ENCODE measurements around the gene PARVB. TPM values are rescaled to one million over a fixed set of nuclear protein-coding genes. Genes with fewer than 3 reads are reported as not detected.

The PARVB gene
- total RNA-seq, 4 donors from 2014 or later = 32.1 to 61.9 (median 41.9) TPM

DNA sequence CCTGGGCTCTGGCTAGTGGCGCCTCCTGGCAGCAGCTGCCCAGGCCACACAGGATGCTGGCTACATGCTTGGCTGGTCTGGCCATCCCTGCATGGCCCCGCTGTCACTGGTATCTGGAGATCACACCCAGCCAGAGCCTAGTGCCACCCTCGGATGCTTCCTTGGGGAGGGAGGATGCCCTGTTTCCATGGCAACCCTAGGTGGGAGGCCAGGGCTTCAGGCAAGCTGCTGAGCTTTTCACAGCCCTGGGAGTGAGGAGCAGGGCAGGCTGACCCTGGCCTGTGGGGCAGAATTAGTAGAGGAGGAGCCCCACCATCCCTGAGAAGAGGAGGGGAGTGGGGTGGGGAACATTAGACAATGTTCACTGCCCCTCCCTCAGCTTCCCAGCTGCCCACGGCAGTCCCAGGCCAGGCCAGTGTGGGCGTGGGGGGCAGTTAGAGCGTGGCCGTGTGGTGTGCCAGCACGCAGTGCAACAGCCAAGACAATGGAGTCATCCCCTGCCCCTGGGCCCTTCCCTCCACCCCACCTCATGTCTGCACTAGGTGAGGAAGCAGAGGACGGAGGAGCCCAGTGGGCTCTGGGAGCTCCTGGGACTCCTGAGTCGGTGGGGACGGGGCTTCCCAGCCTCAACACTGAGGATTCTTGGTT lies 50.4 kb downstream of the PARVB start:
- Histone ChIP-seq H3K4me1 (no peaks in the 10 kb centered on the region), H3K27me3 (no peaks in the 10 kb centered on the region), H3K27ac (no peak overlapping the region), H3K4me3 (no peak overlapping the region), H3K36me3 (peaks cover 0 to 2% of the 10 kb centered on the region in 2 donors), H3K9me3 (no peaks in the 10 kb centered on the region)
- no peak for ATAC-seq
- WGBS, 2 donors (ENCODE audit: low coverage in 1 of 2) = 60 to 93% methylated on average over 1 to 3 of the region's 11 CpGs
- no peak for TF ChIP-seq CTCF (IDR thresholded peaks at IDR 0.05)
- TF ChIP-seq POLR2A (IDR thresholded peaks at IDR 0.05) = no peak
- TF ChIP-seq POLR2AphosphoS5 (IDR thresholded peaks at IDR 0.05) = no peak
- no peak for TF ChIP-seq EP300 (IDR thresholded peaks at IDR 0.05)

GRCh38 chr22:44075022-44075421 lies 50.9 kb downstream of the PARVB start:
- Histone ChIP-seq H3K36me3 (peaks cover 0 to 3% of the 10 kb centered on the region in 2 donors), H3K9me3 (no peaks in the 10 kb centered on the region), H3K27ac (no peak overlapping the region), H3K27me3 (no peaks in the 10 kb centered on the region), H3K4me3 (no peak overlapping the region), H3K4me1 (no peaks in the 10 kb centered on the region)
- TF ChIP-seq POLR2A (IDR thresholded peaks at IDR 0.05) (no peak), POLR2AphosphoS5 (IDR thresholded peaks at IDR 0.05) (no peak), CTCF (IDR thresholded peaks at IDR 0.05) (no peak), EP300 (IDR thresholded peaks at IDR 0.05) (no peak)
- ATAC-seq = no peak
- WGBS, 2 donors (ENCODE audit: low coverage in 1 of 2) = 86 to 100% methylated on average over 4 of the region's 12 CpGs

DNA sequence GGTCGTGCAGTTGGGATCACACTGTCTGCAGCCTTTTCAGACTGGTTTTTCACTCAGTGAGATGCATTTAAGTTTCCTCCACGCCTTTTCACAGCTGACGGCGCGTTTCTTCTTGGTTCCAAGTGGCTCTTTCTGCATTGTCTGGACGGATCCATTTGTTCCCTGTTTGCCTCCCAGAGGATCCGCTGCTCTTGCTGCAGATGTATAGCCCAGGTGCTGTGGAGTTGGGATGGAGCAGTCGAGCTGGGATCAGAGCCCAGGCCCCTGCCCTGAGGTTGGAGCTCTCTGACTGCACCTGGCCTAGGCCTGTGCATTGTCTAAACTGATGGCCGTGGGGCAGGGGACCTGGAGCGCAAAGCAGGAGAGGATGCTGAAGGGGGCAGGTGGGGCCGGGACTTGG lies 51.6 kb downstream of the PARVB start:
- TF ChIP-seq POLR2AphosphoS5 (IDR thresholded peaks at IDR 0.05) (no peak), POLR2A (IDR thresholded peaks at IDR 0.05) (no peak), EP300 (IDR thresholded peaks at IDR 0.05) (no peak), CTCF (IDR thresholded peaks at IDR 0.05) (no peak)
- no peak for ATAC-seq
- Histone ChIP-seq H3K9me3 (no peaks in the 10 kb centered on the region), H3K4me3 (no peak overlapping the region), H3K4me1 (no peaks in the 10 kb centered on the region), H3K36me3 (peaks cover 0 to 3% of the 10 kb centered on the region in 2 donors), H3K27me3 (no peaks in the 10 kb centered on the region), H3K27ac (no peak overlapping the region)
- WGBS, 2 donors (ENCODE audit: low coverage in 1 of 2) = 89 to 100% methylated on average over 2 to 6 of the region's 11 CpGs

DNA sequence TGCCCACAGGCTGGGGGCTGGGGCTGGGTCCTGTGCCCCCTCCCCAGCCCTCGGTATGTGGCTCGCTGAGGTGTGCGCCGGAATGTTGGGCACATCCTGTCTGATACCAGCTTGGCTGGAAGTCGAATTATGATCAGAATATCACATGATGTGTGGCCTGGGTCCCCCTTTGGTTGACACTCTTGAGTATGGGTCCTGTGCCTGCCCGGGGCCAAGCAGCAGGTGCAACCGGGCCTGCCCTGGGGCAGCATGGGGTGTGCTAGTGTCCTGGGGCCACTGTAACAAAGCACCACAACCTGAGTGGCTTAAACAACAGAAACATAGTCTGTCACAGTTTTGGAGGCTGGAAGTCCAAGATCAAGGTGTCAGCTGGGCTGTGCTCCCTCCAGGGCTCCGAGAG lies 52.7 kb downstream of the PARVB start:
- ATAC-seq = no peak
- Histone ChIP-seq H3K27ac (no peak overlapping the region), H3K4me3 (no peak overlapping the region), H3K9me3 (no peaks in the 10 kb centered on the region), H3K36me3 (peaks cover 0 to 3% of the 10 kb centered on the region in 2 donors), H3K4me1 (peaks cover 0 to 11% (median 0%) of the 10 kb centered on the region in 3 donors), H3K27me3 (no peaks in the 10 kb centered on the region)
- TF ChIP-seq CTCF (IDR thresholded peaks at IDR 0.05) = no peak
- TF ChIP-seq POLR2AphosphoS5 (IDR thresholded peaks at IDR 0.05) = no peak
- no peak for TF ChIP-seq POLR2A (IDR thresholded peaks at IDR 0.05)
- no peak for TF ChIP-seq EP300 (IDR thresholded peaks at IDR 0.05)
- WGBS, 2 donors (ENCODE audit: low coverage in 1 of 2) = 63 to 100% methylated on average over 2 of the region's 8 CpGs
